HepG2 (cell line): ENCODE results near the gene LIF. TPM values are rescaled to one million over a fixed set of nuclear protein-coding genes. Genes with fewer than 3 reads are reported as not detected.
A peak's percentile ranks its signal among the peaks of the same experiment; 100 is the strongest.

Experiments
- ATAC-seq: fragments of 200-7000 bp; cut with Tn5 transposase; 3 replicates; pipeline ENCODE4 v1.9.1; 2020; ENCODE audit warnings: mild to moderate bottlenecking, moderate library complexity
- BruUV-seq: library from RNA; stranded (reverse); fragments of 400-500 nt; replicated peaks from 2 replicates; lab custom pipeline; 2021; lab: Mats Ljungman, UMichigan
- CTCF ChIA-PET: fragments of 300-600 bp; formaldehyde crosslinking; extraction: SDS; loops from one replicate; lab custom pipeline; 2021; ENCODE audit warnings: low total read pairs, inconsistent platforms, low intra/inter-chr PET ratio; lab: Yijun Ruan, JAX
- POLR2A ChIA-PET: fragments of 350-600 bp; sonication (Branson Sonifier 250); formaldehyde crosslinking; loops from one replicate; lab custom pipeline; 2020; ENCODE audit warnings: antibody characterized with exemption, inconsistent platforms; lab: Yijun Ruan, JAX
- DNase-seq: peaks from one replicate; pipeline ENCODE4 v3.0.0-alpha.2; 2015; ENCODE audit warnings: low spot score
- FAIRE-seq: peaks from 3 replicates; lab custom pipeline; 2011; peaks lifted over from hg19 to GRCh38; lab: Jason Lieb, UNC
- H2AFZ ChIP-seq: one replicate; pipeline ENCODE4 v1.6.1; 2011; ENCODE audit warnings: low read length, inconsistent platforms
- H3K27ac ChIP-seq: fragments of 300-600 bp; 3 replicates; pipeline ENCODE4 v1.8.0; 2011; ENCODE audit warnings: mixed run types, mild to moderate bottlenecking, mixed read lengths, low read length, inconsistent platforms; ENCODE audit not compliant: insufficient read depth; ENCODE audit errors: extremely low read length
- H3K27me3 ChIP-seq, 2 experiments: fragments of 200-600 bp in 1 of 2; 2 replicates in 1 of 2; 3 replicates in 1 of 2; pipeline versions ENCODE4 v1.6.0 to v1.8.0; 2011; ENCODE audit warnings: low read length in 2 of 2, mild to moderate bottlenecking in 2 of 2, moderate library complexity in 2 of 2, inconsistent platforms in 1 of 2; ENCODE audit not compliant: insufficient read depth in 2 of 2, control insufficient read depth in 1 of 2
- H3K36me3 ChIP-seq, 2 experiments: fragments of 200-600 bp in 1 of 2; replicated peaks in 1 of 2; 2 replicates in 1 of 2; 3 replicates in 1 of 2; pipeline versions ENCODE4 v1.5.1 to v1.8.0; 2011; ENCODE audit warnings: low read length in 2 of 2, inconsistent platforms in 1 of 2; ENCODE audit not compliant: insufficient read depth in 2 of 2, control insufficient read depth in 1 of 2
- H3K4me1 ChIP-seq: 2 replicates; pipeline ENCODE4 v1.5.1; 2012; ENCODE audit warnings: low read length, inconsistent platforms; ENCODE audit not compliant: insufficient read depth
- H3K4me2 ChIP-seq: 2 replicates; pipeline ENCODE4 v1.6.0; 2011; ENCODE audit warnings: low read depth, low read length, inconsistent platforms
- H3K4me3 ChIP-seq, 3 experiments: fragments of 200-600 bp in 1 of 3; sonication (generic), shearing (Covaris generic) in 1 of 3; replicated peaks in 1 of 3; 2 replicates each; pipeline ENCODE4 v1.5.1; 2011 to 2016; ENCODE audit warnings: low read length in 3 of 3, inconsistent platforms in 2 of 3, low read depth in 2 of 3, mild to moderate bottlenecking in 2 of 3, control low read depth in 1 of 3, mixed read lengths in 1 of 3; ENCODE audit not compliant: insufficient read depth in 1 of 3
- H3K79me2 ChIP-seq: one replicate; pipeline ENCODE4 v1.6.1; 2011; ENCODE audit warnings: low read length, inconsistent platforms; ENCODE audit not compliant: insufficient read depth
- H3K9ac ChIP-seq: 2 replicates; pipeline ENCODE4 v1.6.0; 2011; ENCODE audit warnings: mild to moderate bottlenecking, low read depth, low read length, inconsistent platforms; ENCODE audit not compliant: insufficient read depth
- H3K9me3 ChIP-seq: 2 replicates; pipeline ENCODE4 v1.5.1; 2012; ENCODE audit warnings: mild to moderate bottlenecking, low read length
- H4K20me1 ChIP-seq: 2 replicates; pipeline ENCODE4 v1.6.0; 2011; ENCODE audit warnings: inconsistent platforms, mild to moderate bottlenecking, low read length, moderate library complexity; ENCODE audit not compliant: insufficient read depth
- BCLAF1 ChIP-seq: fragments of 450-650 bp; IDR thresholded peaks from 2 replicates; pipeline ENCODE4 v1.6.1; 2017; ENCODE audit warnings: mild to moderate bottlenecking
- FOXJ3 ChIP-seq: sonication (generic); formaldehyde crosslinking; IDR thresholded peaks from 2 replicates; pipeline ENCODE4 v1.4.0; 2020; ENCODE audit warnings: missing genetic modification reagents, mild to moderate bottlenecking, borderline replicate concordance
- THAP7 ChIP-seq: sonication (generic); formaldehyde crosslinking; IDR thresholded peaks from 2 replicates; pipeline ENCODE4 v1.8.1; 2023; ENCODE audit warnings: mild to moderate bottlenecking, missing genetic modification reagents
- ZKSCAN5 ChIP-seq: sonication (generic); formaldehyde crosslinking; IDR thresholded peaks from 2 replicates; pipeline ENCODE4 v1.5.1; 2020; ENCODE audit warnings: mild to moderate bottlenecking, missing genetic modification reagents
- ZNF207 ChIP-seq: fragments of 450-650 bp; IDR thresholded peaks from 2 replicates; pipeline ENCODE4 v1.6.1; 2016; ENCODE audit warnings: antibody characterized with exemption, borderline replicate concordance
- ZNF3 ChIP-seq: IDR thresholded peaks from 2 replicates; pipeline ENCODE4 v1.7.0; 2017; ENCODE audit warnings: inconsistent platforms
- ZNF629 ChIP-seq: sonication (generic); formaldehyde crosslinking; conservative IDR thresholded peaks from 2 replicates; pipeline ENCODE4 v1.5.0; 2020; ENCODE audit warnings: missing genetic modification reagents
- WGBS: methylation state at CpG from one replicate; pipeline ENCODE4 v1.1.6; 2017; ENCODE audit warnings: low lambda C conversion rate; 5-methylcytosine and 5-hydroxymethylcytosine counted together
- in situ Hi-C: cut with HindIII; loops from 2 replicates; pipeline ENCODE4 v1.10.0; 2017; ENCODE audit warnings: low pct_unique_long_range_greater_than_20kb; ENCODE audit not compliant: extremely low pct_ligation_motif_present
- intact Hi-C: fragments of 100-400 bp; cut with micrococcal nuclease; formaldehyde crosslinking; loops from one replicate; pipeline ENCODE4 v1.10.0; 2022; ENCODE audit not compliant: unreplicated experiment
- polyA plus RNA-seq, 8 experiments: library from polyadenylated mRNA; depleted of rRNA in 3 of 8; stranded (reverse) in 7 of 8; unstranded in 1 of 8; fragments of >200 nt; fragmentation: Illumina TruSeq in 4 of 8; extraction: Trizol in 4 of 8; gene quantifications; 2 replicates each; pipeline versions ENCODE4 v1.2.1 to v1.2.3, GENCODE V29; 2011 to 2016; ENCODE audit warnings: low read depth in 4 of 8, missing spikeins in 1 of 8, mixed read lengths in 1 of 8; ENCODE audit not compliant: insufficient read depth in 1 of 8
- total RNA-seq, 5 experiments: library from RNA; depleted of rRNA; stranded (reverse); fragments of >200 nt; fragmentation: Illumina TruSeq; extraction: Trizol; gene quantifications; 2 replicates each; pipeline ENCODE4 v1.2.3, GENCODE V29; 2016; ENCODE audit warnings: low read depth in 1 of 5
- TF ChIP-seq, protein P1 (sequence below): fragments of 450-650 bp; IDR thresholded peaks from 2 replicates; pipeline ENCODE4 v1.6.1; 2017

LIF gene
- total and polyA plus RNA-seq, 2 of the 13 experiments (the other 11 are each of a cell fraction or from before 2014, with no cell fraction given) = 3.6 to 8.5 TPM

DNA sequence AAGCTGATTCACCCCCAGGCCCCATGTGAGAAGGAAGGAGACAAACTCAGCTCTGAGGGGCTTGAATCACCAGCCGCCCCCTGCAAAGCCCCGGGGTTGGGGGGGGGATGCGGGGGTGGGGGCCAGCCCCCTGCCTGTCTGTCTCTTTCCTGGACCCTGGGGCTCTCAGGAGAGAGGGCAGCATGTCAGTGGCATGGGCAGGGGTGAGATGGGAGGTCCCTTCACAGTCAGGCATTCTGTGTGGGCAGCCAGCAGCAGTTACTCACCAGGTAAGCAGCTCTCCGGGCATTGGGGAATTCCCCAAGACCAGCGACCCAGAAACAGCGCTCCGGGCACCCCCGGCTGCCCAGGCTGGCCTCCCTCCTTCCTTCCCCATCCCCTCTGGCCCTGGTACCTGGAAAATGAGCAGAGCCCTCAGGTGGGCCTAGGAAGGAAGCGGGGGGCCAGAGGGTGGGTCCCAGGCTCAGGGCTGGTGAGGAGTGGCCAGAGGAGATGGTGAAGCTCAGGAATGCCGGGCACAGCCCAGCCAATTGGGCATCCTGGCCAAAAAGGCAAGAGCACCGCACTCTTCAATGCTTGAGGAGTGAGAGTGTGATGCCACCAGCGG lies 4.2 kb upstream of the LIF start (continued):
- TF ChIP-seq ZNF207 (no peak), THAP7 (CRISPR knock-in tag) (no peak), FOXJ3 (no peak)
- TF ChIP-seq, all 625 proteins: peak for 3

GRCh38 chr22:30250039-30250565 lies 3.5 kb upstream of the LIF start:
- no peak overlapping the region for H2AFZ ChIP-seq
- H3K4me1 ChIP-seq = peaks cover 66% of the 10 kb centered on the region
- ChIA-PET POLR2A (interaction anchor here (0.6 to 1.9 kb wide), 3 partner anchors 16 to 41 kb away, joined by 3 to 7 read pairs (median 3); no protein-coding TSS in a partner anchor), CTCF (no interaction called here)
- no peaks in the 10 kb centered on the region for H3K9me3 ChIP-seq
- H3K4me3 ChIP-seq = no peak overlapping the region
- no TSS peak for BruUV-seq
- no peaks in the 10 kb centered on the region for H3K27me3 ChIP-seq
- no peaks in the 10 kb centered on the region for H3K79me2 ChIP-seq
- TF ChIP-seq ZNF629 = peak; percentile 90
- TF ChIP-seq, protein P1, sequence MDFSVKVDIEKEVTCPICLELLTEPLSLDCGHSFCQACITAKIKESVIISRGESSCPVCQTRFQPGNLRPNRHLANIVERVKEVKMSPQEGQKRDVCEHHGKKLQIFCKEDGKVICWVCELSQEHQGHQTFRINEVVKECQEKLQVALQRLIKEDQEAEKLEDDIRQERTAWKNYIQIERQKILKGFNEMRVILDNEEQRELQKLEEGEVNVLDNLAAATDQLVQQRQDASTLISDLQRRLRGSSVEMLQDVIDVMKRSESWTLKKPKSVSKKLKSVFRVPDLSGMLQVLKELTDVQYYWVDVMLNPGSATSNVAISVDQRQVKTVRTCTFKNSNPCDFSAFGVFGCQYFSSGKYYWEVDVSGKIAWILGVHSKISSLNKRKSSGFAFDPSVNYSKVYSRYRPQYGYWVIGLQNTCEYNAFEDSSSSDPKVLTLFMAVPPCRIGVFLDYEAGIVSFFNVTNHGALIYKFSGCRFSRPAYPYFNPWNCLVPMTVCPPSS = no peak
- TF ChIP-seq ZKSCAN5 (CRISPR knock-in tag) = no peak
- no peak for TF ChIP-seq ZNF3 (CRISPR knock-in tag)
- no peak for TF ChIP-seq BCLAF1
- H4K20me1 ChIP-seq = no peaks in the 10 kb centered on the region
- H3K4me2 ChIP-seq = peak overlapping the region; percentile 74; the same call in 1 of the 2 replicates
- ATAC-seq (no peak), FAIRE-seq (no peak), DNase-seq (no peak)
- no peak overlapping the region for H3K9ac ChIP-seq
- in situ Hi-C loops (no loop called here), intact Hi-C loops (no loop called here)
- no peaks in the 10 kb centered on the region for H3K36me3 ChIP-seq
- H3K27ac ChIP-seq = no peak overlapping the region
- 100% methylated on average over 1 of the region's 3 CpGs for WGBS
